GM18868 (cell line): ENCODE data around the gene LILRA6.
"Not testable (repeated sequence)": the region's sequence is repeated elsewhere in the genome, so short reads cannot be mapped to it uniquely, and the experiment has no call there.

ENCODE experiments used
- ATAC-seq: cut with Tn5 transposase; IDR thresholded peaks from one replicate; pipeline ENCODE4 v1.9.1; 2021; ENCODE audit warnings: mild to moderate bottlenecking, moderate library complexity; ENCODE audit not compliant: unreplicated experiment

Gene LILRA6

DNA sequence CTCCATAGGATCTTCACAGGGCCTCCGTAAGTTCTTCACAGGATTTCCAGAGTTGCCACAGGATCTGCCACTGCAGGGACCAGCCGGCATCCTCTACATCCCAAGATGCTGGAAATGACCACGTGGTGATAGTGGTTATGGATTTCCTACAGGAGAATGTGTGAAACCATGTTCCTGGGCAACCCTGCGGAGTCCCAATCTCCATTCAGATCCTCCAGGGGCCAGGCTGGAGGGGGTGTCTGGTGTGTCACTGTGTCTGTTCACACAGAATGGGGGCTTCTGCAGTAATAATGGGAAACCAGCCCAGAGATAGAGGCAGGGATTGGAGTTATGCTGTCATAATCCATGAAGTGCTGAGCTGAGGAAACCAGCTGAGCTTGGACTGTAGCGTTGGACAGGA is 8.6 kb downstream of the LILRA6 start:
- ATAC-seq = no peak

DNA sequence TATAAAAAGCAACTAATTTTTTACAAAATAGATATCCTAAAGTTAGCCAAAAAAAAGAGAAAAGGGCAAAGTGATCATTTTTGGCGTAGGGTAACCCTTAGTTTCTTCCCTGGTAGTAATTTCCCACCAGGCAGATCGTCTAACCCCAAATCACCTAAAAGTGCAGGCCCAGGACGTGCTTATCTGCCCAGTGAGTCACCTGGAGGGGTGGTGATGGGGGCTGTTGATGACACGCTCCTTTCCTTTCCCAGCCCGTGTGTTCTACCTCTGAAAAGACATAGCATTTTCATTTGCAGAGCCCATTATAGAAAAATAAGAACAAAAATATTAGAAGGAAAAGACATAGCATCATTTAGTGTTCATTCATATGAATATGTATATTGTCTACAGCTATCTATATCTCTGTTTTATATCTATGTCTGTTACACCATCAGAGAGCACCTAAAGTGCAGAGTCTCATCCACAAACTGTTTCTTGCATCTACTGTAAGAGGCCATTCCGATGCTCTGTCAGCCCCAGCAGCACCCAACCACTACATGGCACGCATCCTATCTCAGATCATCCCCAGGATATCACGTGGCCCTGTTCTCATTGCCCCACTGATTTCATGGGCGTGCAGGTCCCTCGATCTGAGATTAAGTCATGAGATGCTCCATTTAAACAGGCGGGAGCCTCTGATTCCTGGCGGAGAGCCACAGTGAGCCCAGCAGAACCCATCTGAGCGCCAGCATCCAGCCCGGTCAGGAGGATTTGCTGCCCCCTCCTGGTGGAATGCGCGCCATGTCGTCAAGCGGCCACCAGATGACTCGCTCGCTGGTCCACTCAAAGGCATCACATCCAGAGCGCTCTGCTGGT is 11.3 kb downstream of the LILRA6 start:
- no peak for ATAC-seq

DNA sequence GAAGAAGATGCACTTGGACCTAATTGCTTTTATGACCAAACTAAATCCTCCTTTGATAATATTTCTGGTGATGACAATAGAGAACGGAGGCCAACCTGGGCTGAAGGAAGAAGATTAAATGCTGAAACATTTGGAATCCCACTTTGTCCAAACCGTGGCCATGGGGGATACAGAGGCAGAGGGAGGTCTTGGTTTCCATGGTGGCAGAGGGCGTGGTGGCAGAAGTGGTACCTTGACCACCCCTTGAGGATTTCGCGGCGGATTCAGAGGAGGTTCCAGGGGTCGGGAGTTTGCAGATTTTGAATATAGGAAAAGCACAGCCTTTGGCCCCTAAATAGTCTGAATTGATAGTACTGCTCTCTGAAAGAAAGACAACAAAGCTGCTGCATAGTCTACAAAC is 12.6 kb downstream of the LILRA6 start:
- no peak for ATAC-seq

DNA sequence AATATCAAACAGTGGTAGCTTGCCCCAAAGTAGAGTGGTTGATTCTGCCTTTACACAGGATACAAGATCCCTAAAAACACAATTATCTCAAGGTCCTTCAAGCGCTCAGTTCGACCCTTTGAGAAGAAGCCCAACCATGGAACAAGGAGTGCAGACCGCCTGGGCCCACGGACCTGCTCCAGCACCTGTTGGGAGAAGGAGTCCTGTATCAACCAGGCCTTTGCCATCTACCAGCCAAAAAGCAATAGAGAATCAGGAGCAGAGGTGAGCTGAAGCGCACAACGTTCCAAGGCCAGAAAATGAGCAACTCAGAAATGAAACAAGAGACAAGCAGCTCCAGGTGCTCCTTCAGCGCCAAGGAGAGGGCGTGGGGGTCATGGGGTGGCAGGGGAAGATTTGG is 13.4 kb downstream of the LILRA6 start:
- no peak for ATAC-seq

DNA sequence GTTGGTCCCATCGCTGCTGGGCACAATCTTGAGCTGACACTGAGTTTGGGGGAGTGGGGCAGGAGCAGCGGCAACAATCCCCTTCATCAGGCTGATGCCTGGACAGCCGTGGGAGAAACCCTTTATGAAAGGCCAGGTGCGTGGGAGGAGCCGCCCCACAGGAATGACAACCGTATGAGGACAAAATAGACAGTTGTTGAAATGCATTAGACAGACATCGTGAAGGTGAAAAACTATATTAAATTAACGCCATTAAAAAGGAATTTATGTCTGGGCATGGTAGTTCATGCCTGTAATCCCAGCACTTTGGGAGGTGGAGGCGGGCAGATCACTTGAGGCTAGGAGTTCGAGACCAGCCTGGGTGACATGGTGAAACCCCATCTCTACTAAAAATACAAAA is 18.0 kb downstream of the LILRA6 start:
- not testable (repeated sequence) for ATAC-seq

DNA sequence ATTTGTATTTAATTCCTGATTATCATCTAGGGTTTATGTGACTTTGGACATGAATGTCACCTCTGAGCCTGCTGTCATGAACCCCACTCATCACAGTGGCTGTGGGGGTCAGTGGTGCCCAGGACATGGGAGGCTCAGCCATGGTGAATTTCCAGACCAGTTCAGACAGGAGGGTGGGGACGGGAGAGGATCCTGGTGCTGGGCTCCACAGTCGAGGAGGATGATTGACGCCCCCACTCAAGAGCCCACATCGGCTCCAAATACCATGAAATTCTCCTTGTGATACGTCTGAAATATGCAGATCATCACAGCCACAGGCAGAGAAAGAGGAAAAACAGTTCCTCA is 18.7 kb downstream of the LILRA6 start:
- not testable (repeated sequence) for ATAC-seq

DNA sequence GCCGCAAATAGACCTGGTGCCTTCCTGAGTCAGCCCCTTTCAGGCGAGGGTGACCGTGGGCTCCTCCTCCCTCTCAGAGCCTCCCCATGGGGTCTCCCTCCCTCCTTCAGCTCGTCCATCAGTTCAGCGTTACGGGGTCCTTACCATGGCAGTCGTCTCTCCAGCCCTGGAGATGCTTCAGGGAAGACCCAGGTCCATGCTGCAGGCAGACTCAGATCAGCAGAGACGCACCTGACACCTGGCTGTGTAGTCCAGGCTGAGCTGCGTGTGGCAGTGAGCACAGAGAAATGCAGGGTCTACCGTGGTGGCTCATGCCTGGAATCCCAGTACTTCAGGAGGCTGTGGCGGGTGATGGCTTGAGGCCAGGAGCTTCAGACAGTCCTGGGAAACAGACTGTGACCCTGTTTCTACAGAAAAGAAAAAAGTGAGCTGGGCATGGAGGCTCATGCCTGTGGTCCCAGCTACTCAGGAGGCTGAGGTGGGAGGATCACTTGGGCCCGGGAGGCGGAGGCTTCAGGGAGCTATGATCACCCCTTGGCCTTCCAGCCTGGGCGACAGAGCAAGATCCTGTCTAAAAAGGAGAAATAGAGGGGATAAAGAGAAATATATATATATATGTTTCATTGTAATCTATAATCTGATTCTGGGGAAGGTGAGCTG is 19.2 kb downstream of the LILRA6 start:
- ATAC-seq = not testable (repeated sequence)

DNA sequence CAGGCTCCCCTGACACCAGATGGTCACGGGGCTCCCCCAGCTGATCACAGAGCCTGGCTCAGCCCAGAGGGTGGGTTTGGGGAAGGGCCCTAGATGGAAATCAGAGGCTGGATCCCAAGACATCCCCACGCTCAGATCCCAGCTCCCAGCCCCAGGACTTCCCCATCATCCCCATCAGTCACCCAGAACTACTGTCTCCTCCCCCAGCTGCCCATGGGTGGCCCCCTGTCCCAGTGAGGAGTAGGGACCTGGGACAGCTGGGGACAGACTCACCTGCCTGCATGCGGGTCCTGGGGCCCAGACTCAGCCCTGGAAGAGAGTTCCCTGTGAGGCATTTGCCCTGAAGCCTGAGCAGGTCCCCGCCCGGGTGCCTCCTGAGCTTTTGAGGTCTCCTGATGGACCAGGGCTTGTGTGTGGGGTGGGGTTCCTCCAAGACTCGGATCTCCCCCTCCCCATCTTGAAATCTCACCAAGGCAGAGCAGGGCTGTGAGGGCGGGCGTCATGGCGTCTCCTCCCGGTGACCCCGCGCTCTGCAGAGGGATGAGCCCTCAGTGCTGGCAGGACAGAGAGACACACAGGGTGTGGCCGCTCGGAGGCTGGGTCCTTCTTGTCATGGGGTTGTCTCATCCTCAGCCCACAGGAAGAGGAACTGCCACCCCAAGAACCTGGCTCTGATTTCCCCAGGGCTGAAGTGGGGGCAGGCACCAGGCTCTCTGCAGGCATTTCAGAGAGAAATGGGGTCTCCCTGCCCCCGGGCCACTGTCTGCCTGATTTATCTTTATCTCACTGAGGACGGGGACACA is 19.9 kb downstream of the LILRA6 start, which contains the start of gene LILRB3:
LILRB3 (minus strand) TSS at position 534 of the 803 bp plus-strand sequence; CDS start at position 503, 31 bp downstream.
- not testable (repeated sequence) for ATAC-seq

DNA sequence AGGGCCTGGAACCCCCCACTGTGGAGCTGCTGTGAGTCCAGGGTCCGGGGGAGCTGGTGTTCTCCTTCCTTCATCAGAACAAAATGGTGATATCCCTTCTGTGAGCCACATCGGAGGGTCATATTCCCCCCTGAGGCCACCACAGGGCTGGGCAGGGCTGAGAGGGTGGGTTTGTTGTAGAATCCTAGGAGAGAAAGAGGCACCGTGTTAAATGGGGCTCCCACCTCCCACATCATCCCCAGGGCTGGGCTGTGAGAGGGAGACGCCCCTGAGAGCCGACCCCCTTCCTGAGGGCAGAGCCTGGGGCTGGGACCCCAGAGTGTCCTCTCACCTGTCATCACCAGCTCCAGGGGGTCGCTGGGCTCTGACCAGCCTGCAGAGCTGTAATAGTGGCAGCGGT is 20.6 kb downstream of the LILRA6 start:
- ATAC-seq = not testable (repeated sequence)

DNA sequence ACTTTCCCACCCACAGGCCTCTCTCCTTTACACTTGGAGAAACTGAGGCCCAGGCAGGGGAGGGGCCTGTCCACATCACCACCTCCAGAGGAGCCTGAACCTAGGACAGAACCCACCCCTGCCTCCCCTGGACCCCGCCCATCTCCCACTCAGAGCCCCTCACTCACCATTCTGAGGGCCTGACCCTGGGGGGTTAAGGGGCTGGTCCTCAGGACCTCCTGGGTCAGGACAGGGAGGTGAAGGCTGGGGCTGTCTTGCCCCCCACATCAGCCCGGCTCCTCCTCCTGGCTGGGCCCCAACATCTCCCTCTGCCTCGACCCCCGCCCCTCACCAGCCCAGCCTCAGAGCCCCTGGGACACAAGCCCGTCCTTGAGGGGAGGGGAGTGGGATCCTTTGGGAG is 22.9 kb downstream of the LILRA6 start:
- ATAC-seq = not testable (repeated sequence)

DNA sequence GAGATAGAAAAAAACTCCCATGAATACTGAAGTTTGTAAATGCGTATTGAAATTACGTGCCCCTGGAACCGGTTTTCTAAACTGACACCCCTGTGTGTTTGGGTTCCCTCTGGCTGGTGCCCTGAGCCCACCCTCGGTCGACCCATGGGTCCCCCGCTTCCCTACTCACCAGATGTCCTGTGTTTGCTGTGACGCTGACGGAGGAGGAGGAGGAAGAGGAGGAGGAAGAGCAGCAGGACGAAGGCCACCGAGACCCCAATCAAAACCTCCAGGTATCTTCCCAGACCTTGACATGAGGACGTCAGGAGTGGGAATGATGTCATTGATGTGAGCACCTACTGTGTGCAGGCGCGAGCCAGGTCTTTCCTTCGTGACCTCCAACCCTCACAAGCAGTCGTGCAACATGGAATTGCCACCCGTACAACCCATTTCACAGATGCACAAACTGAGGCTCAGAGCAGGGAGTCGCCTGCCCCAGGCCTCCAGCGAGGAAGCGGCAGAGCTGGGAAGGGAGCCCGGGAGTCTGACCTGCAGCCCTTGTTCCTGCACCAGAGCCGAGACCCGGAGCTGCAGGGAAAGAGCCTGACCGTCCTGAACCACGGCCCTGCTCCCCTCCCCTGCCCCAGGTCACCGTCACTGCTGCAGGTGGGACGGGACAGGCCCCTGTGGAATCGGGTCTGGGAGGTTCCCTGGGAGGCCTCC is 23.5 kb downstream of the LILRA6 start:
- ATAC-seq = no peak

DNA sequence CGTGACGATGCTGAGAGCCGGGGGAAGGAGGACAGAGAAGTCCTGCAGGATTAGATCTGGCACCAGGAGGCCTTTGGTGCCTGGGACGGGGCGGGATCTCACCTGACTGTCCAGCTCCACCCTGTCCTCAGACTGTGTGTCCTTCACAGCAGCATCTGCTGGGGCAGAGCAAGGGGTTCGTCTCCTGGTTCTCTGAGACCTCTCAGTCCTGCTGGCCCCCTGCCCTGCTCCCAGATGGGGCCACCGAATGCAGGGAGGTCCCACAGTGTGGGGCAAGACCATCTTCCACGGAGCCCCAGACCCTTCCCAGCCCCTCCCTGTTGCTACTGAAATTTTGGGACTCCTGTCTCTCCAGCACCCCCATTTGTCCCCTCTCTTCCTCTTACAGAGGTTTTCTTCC is 24.3 kb downstream of the LILRA6 start:
- no peak for ATAC-seq

DNA sequence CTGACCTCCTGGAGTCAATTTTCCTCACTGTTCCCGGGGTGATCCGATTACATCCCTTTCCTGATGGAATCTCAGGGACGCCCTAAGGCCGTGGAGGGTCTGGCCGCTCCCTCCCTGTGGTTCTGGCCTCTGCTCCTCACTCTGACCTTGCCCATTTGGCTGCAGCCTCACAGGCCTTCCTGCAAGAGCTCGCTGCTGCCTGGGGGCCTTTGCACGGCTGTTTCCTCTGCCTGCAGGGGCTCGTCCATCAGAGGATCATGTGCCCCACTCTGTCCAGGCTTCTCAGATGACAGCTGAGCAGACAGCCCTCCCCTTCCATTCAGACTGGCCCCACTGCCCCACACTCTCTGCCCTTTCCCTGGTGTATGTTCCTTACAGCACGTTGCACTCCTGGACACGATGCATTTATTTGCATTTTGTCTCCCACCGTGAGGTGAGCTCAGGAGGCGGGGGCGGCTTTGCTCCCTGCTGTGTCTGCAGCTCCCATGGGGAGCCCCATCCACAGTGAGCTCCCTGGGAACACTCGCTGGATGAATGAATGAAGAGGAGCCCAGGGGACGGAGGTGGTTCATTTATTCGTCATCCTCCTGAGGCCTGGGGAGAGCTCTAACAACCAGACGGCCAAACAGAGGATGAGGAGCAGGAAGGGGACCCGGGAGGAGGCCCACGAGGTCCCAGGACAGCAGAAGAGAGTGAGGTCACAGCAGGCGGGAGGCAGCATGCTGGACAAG is 24.9 kb downstream of the LILRA6 start:
- ATAC-seq = not testable (repeated sequence)

DNA sequence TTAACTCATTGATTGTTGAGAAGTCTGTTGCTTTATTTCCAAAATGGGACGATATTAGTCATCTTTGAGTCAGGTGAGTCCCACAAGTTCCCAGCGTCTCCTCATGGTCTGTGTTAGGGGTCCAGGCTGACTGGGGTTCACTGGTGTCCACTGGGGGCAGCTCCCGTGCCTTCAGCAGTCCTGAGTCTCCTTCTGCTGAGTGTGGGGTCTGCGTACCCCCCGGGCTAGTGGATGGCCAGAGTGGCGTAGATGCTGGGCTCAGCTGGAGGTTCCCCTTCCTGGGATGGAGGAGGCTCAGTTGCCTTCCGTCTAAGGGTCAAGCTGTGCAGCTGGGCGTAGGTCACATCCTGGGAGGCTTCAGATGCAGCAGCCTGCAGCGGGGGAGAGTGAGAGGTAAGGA is 25.7 kb downstream of the LILRA6 start:
- ATAC-seq = no peak

DNA sequence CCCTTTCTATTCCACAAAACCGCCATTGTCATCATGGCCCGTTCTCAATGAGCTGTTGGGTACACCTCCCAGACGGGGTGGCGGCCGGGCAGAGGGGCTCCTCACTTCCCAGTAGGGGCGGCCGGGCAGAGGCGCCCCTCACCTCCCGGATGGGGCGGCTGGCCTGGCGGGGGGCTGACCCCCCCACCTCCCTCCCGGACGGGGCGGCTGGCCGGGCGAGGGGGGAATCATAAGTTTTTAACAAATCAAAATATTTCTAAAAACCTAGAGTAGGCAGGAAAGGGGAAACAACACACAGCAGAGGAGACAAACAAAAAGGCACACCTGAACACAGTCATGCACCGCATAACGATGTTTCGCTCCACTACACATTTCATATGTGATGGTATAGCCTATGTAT is 27.9 kb downstream of the LILRA6 start:
- ATAC-seq = not testable (repeated sequence)

DNA sequence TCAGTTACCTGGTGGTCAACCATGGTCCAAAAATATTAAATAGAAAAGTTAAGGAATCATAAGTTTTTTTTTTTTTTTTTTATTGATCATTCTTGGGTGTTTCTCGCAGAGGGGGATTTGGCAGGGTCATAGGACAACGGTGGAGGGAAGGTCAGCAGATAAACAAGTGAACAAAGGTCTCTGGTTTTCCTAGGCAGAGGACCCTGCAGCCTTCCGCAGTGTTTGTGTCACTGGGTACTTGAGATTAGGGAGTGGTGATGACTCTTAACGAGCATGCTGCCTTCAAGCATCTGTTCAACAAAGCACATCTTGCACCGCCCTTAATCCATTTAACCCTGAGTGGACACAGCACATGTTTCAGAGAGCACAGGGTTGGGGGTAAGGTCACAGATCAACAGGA is 28.4 kb downstream of the LILRA6 start:
- ATAC-seq = not testable (repeated sequence)

DNA sequence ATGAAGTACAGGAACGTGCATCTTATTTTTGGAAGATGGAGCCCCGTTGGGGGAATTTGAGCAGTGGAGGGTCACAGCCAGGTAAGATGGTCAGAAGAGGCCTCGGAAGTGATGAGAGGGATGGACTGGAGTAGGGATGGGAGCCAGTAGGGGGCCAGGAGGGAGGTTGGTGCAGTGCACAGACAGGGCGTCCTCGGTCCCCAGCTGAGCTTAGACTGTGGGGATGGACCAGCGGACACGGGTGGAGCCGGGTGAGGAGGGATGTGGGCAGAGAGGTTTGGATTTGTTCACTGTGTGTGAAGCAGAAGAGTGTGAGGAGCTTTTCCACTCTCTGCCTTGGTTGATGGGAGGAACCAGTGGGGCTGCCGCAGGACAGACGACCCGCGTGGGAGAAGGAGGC is 31.4 kb downstream of the LILRA6 start:
- ATAC-seq = no peak

DNA sequence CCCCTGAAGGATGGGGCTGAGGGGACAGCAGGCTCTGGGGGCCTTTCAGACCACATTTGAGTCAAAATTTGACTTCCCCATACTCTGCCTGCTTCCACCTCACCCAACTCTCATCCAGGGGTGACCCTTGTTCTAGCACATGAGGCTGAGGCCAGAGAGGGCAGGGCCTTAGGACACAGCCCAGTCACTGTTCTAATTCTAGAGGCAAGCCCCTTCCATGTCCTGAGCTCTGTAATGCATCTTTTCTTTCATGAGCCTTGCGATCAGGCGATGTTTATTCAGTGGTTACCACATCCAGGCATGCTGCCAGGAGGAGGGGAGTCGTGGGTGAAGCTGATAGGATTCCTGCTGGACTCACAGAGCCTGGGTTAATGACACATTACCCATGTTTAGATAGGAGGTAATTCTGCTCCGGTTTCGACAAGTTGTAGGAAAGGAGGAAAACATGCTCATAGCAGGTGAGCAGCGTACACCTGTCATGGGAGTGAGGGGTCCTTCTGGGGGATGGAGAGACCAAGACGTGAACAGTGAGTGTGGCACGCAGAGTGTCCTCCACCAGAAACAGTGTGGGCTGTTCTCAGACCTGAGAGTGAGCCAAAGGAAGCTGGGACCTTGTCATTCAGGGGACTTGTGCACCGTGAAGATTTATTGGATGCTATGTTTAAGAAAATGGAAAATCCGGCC is 32.6 kb downstream of the LILRA6 start:
- ATAC-seq = no peak

DNA sequence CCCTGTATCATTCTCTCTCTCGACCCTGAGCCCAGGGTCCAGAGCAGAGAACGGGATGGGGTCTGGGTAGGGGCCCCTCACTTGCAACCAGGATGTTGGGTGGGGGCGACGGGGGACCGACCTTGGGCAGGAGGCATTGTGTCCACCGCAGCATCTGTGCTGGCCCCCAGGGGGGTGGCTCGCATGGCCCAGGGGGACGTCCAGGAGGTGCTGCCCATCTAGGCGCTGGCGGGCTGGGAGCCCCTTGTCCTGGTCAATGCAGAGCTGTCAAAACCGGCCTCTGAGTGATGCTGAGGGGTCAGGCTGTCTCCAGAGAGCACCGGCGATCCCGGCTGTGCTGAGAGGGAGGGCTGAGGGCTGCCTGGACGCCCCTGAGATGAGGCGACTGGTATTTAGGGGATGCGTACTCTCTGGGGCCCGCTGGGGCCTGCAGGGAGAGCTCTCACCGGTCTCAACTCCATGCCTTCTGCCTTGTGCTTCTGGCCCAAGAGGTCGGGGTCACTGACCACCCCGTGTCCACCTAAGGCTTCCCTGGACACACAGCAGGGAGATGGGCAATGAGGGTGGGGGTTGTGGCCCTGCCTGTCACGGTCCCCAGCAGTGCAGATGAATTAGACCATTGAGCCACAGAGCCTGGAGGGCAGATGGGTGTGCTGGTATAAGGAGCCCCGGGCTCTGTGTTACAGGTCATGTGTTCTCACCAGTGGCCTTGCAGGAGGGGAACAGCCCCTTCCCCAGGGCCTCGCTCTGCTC is 33.4 kb downstream of the LILRA6 start:
- no peak for ATAC-seq
